ENCODE data around the gene LY6G6C.
A peak's percentile ranks its signal among the peaks of the same experiment; 100 is the strongest.

LY6G6C gene

GRCh38 chr6:31741815-31742214 is 20.3 kb upstream of the LY6G6C start:
- no peak for DNase-seq (ENCODE audit: low spot score)

- no peak for DNase-seq (ENCODE audit: low spot score)
These were observed 19.1 kb upstream of the LY6G6C start for GRCh38 chr6:31740397-31741223.

- peak; percentile 98 for DNase-seq (ENCODE audit: low spot score)
These were observed 18.3 kb upstream of the LY6G6C start, which contains the start of gene MSH5 for GRCh38 chr6:31739639-31740396. MSH5 (plus strand) TSS chr6:31740005; CDS start chr6:31740467, 462 bp downstream.

GRCh38 chr6:31737991-31738979 is 16.7 kb upstream of the LY6G6C start:
- DNase-seq (ENCODE audit: low spot score) = peak; percentile 90

- peak; percentile 68 for DNase-seq (ENCODE audit: low spot score)
These were observed 15.9 kb upstream of the LY6G6C start for GRCh38 chr6:31737315-31737990.

GRCh38 chr6:31736768-31737314 is 15.3 kb upstream of the LY6G6C start:
- no peak for DNase-seq (ENCODE audit: low spot score)

GRCh38 chr6:31736021-31736767 is 14.6 kb upstream of the LY6G6C start, which contains the start of gene CLIC1:
CLIC1 (minus strand) TSS chr6:31736530; CDS start chr6:31736300, 230 bp downstream.
- peak; percentile 77 for DNase-seq (ENCODE audit: low spot score)

GRCh38 chr6:31734821-31735406 is 13.4 kb upstream of the LY6G6C start:
- peak; percentile 63 for DNase-seq (ENCODE audit: low spot score)

GRCh38 chr6:31734247-31734820 is 12.8 kb upstream of the LY6G6C start:
- DNase-seq (ENCODE audit: low spot score) = no peak

GRCh38 chr6:31733734-31734133 is 12.2 kb upstream of the LY6G6C start:
- no peak for DNase-seq (ENCODE audit: low spot score)

- DNase-seq (ENCODE audit: low spot score) = no peak
These were observed 10.5 kb upstream of the LY6G6C start for GRCh38 chr6:31732029-31732428.

- DNase-seq (ENCODE audit: low spot score) = no peak
These were observed 9.1 kb upstream of the LY6G6C start for GRCh38 chr6:31730631-31731086.

GRCh38 chr6:31729979-31730630 is 8.6 kb upstream of the LY6G6C start:
- peak; percentile 78 for DNase-seq (ENCODE audit: low spot score)

GRCh38 chr6:31729515-31729978 is 8.0 kb upstream of the LY6G6C start:
- DNase-seq (ENCODE audit: low spot score) = peak; percentile 86

- DNase-seq (ENCODE audit: low spot score) = no peak
These were observed 7.4 kb upstream of the LY6G6C start, which contains the start of gene DDAH2 for GRCh38 chr6:31728767-31729514. DDAH2 (minus strand) TSS chr6:31729299; CDS start chr6:31729161, 138 bp downstream.

GRCh38 chr6:31727717-31728671 is 6.4 kb upstream of the LY6G6C start:
- no peak for DNase-seq (ENCODE audit: low spot score)

Data from SW480 (cell line).